CD4-positive, CD25-positive, alpha-beta regulatory T cell (primary cell): ENCODE data around the gene VSTM1. TPM values are rescaled to one million over a fixed set of nuclear protein-coding genes. Genes with fewer than 3 reads are reported as not detected.
A peak's percentile ranks its signal among the peaks of the same experiment; 100 is the strongest.

Experiments
- ATAC-seq, 2 donors: fragments of 150-1000 bp; cut with Tn5 transposase; one replicate each; pipeline ENCODE4 v1.10.0; 2021; ENCODE audit warnings: low read depth in 2 of 2, moderate number of reproducible peaks in 2 of 2, moderate library complexity in 1 of 2
- DNase-seq, 3 donors: peaks; one replicate each; pipeline versions ENCODE4 v3.0.0 to v3.0.0-alpha.2; 2012 to 2022; ENCODE audit warnings: mixed read lengths in 1 of 3
- H3K27ac ChIP-seq: one replicate; pipeline ENCODE4 v1.7.0; 2013; ENCODE audit warnings: mild to moderate bottlenecking, low read length; ENCODE audit not compliant: insufficient read depth, poor library complexity, severe bottlenecking
- H3K27me3 ChIP-seq: one replicate; pipeline ENCODE4 v1.7.0; 2013; ENCODE audit warnings: low read length; ENCODE audit not compliant: control insufficient read depth, insufficient read depth
- H3K36me3 ChIP-seq: one replicate; pipeline ENCODE4 v1.7.0; 2013; ENCODE audit warnings: mild to moderate bottlenecking, low read length, moderate library complexity; ENCODE audit not compliant: control insufficient read depth, insufficient read depth
- H3K4me1 ChIP-seq: 2 replicates; pipeline ENCODE4 v1.7.0; 2013; ENCODE audit warnings: mild to moderate bottlenecking, low read length; ENCODE audit not compliant: insufficient read depth, control insufficient read depth, poor library complexity, severe bottlenecking
- H3K4me3 ChIP-seq: one replicate; pipeline ENCODE4 v1.7.0; 2013; ENCODE audit warnings: low read depth, mild to moderate bottlenecking, low read length, moderate library complexity
- H3K9me3 ChIP-seq, 2 experiments: 1 replicate in 1 of 2; 2 replicates in 1 of 2; pipeline ENCODE4 v1.7.0; 2013; ENCODE audit warnings: low read length in 2 of 2, mild to moderate bottlenecking in 1 of 2, moderate library complexity in 1 of 2; ENCODE audit not compliant: control insufficient read depth in 2 of 2
- H3K27ac Mint-ChIP-seq, 3 donors: one replicate each; pipeline ENCODE4 v1.8.0; 2020 to 2022; ENCODE audit warnings: mild to moderate bottlenecking in 3 of 3, mixed read lengths in 3 of 3, moderate library complexity in 2 of 3
- H3K27me3 Mint-ChIP-seq: one replicate; pipeline ENCODE4 v1.8.0; 2022; ENCODE audit warnings: mild to moderate bottlenecking, mixed read lengths
- H3K36me3 Mint-ChIP-seq: one replicate; pipeline ENCODE4 v1.8.0; 2020; ENCODE audit warnings: mixed read lengths
- H3K4me1 Mint-ChIP-seq, 4 donors: one replicate each; pipeline ENCODE4 v1.8.0; 2020 to 2022; ENCODE audit warnings: mixed read lengths in 4 of 4, mild to moderate bottlenecking in 1 of 4
- H3K4me3 Mint-ChIP-seq, 4 donors: one replicate each; pipeline ENCODE4 v1.8.0; 2020 to 2022; ENCODE audit warnings: mild to moderate bottlenecking in 4 of 4, mixed read lengths in 4 of 4, moderate library complexity in 3 of 4
- H3K9me3 Mint-ChIP-seq, 7 donors: one replicate each; pipeline ENCODE4 v1.8.0; 2020 to 2022; ENCODE audit warnings: mixed read lengths in 7 of 7, mild to moderate bottlenecking in 3 of 7, moderate library complexity in 2 of 7
- polyA plus RNA-seq, 4 donors: library from polyadenylated mRNA; unstranded; fragments of 300-500 nt; fragmentation: Illumina TruSeq; gene quantifications; one replicate each; pipeline ENCODE4 v1.2.3, GENCODE V29; 2021
- total RNA-seq: library from RNA; stranded (reverse); gene quantifications from one replicate; pipeline ENCODE4 v1.2.3, GENCODE V29; 2022

Gene VSTM1
- total and polyA plus RNA-seq, 5 donors from 2014 or later, result not detected

DNA sequence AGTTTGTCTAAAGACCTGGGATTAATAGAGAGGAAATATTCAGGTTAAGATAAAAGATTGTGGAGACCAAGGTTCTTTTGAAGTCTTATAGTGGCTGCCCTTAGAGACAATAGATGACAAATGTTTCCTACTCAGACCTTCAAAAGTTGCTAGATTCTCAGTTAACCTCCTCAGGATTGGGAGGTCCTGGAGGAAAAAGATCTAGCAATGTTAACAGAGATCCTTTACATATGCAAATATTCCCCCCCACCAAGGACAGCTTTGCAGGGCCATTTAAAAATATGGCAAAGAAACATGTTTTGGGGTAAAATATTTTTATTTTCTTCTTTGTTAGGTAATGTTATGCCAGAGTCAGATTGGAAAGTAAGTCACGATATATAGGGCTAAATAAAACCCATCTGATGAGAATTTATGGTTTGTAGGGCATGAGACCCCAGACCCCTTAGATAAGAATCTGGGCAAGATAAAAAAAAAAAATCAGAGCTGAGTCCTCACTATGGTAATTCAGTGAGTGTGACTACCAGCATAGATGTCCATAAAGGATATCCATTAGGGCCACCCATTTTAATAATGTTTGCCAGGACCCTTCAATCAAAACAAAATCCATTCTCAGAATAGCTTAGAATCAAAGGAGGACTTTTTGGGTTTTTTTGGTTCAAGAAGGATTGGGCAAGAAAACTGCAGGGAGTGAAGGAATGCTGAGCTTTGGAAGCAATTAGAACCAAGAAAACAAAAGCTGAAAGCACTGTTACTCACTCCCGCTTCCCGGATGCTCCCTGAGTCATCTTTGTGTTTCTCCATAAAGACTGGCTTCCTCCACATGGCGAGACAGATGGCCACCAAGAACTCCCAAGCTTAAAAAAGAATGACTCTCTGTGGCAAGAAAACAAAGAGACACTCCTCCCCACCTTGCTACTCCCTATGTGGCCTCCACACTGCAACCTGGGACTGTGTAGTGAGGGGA is 28.2 kb downstream of the VSTM1 start:
- Mint-ChIP-seq H3K36me3 (no peaks in the 10 kb centered on the region), H3K27me3 (no peaks in the 10 kb centered on the region), H3K27ac (no peak overlapping the region), H3K9me3 (peaks cover 0 to 2% (median 0%) of the 10 kb centered on the region in 7 donors), H3K4me1 (no peaks in the 10 kb centered on the region), H3K4me3 (no peak overlapping the region)
- no peak for ATAC-seq
- H3K27me3 ChIP-seq, result no peaks in the 10 kb centered on the region
- no peaks in the 10 kb centered on the region for H3K4me1 ChIP-seq
- DNase-seq, result no peak
- no peak overlapping the region for H3K4me3 ChIP-seq
- H3K9me3 ChIP-seq, result no peaks in the 10 kb centered on the region
- H3K27ac ChIP-seq, result no peak overlapping the region
- H3K36me3 ChIP-seq, result no peaks in the 10 kb centered on the region

DNA sequence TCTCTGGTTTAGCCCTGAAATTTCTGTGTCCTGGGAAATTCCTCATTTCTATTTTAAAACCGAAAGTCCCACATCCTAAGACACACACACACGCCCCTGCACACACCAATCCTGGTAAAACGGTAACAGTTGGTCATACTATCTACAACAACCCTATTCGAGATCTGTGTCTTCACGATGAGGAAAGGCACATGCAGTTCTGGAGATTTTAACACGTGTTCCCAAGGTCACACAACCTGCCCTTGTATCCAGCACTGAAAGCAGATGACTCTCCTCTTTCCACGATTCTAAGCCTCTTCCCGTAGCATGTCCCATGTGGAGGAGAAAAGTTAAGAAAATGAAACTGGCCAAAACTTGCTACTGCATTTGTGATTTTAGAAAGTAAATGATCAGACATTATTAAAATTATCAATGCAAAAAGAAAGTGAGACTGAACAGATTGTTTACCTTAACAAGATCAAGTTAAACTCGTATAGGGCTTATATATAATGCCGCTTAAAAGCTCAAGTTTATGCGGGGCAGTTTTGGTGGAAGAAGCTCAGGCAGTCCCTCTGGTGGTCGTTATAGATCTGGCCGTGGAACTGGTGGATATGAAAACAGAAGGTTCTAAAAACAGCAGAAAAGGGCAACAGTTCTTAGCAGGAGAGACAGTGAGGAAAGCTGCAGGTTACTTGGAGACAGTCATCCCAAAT is 32.7 kb downstream of the VSTM1 start:
- Mint-ChIP-seq H3K36me3 (no peaks in the 10 kb centered on the region), H3K4me1 (peaks cover 0 to 4% (median under 1%) of the 10 kb centered on the region in 4 donors), H3K9me3 (peaks cover 0 to under 1% (median 0%) of the 10 kb centered on the region in 7 donors), H3K4me3 (no peak overlapping the region), H3K27me3 (peaks cover 6% of the 10 kb centered on the region), H3K27ac (no peak overlapping the region)
- Histone ChIP-seq H3K9me3 (no peaks in the 10 kb centered on the region), H3K36me3 (no peaks in the 10 kb centered on the region), H3K4me1 (no peaks in the 10 kb centered on the region), H3K27me3 (no peaks in the 10 kb centered on the region), H3K27ac (no peak overlapping the region), H3K4me3 (no peak overlapping the region)
- ATAC-seq (no peak), DNase-seq (no peak)

DNA sequence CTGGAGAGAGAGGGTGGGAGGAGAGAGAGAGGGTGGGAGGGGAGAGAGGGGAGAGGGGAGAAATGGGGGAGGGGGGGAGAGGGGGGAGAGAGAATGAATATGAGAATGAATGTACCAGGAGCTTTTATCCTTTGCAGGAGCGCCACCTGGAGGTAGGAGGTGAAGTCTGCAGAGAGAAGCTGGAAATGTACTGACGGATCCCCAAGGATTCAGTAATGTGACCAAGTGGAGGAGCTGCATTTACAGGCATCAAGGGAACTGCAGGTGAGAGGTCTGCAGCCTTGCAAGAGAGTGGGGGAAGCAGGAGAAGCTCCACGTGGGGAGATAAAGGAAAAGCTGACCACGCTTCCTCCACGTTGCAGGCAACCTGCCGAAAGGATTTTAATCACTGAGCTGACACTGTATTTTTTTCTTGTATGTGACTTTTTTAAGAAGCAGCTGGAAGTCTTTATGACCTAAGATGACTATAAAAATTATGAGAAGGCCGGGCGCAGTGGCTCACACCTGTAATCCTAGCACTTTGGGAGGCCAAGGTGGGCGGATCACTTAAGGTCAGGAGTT is 33.7 kb downstream of the VSTM1 start:
- ATAC-seq (no peak), DNase-seq (peak; percentile 27 to 54 (median 28))
- H3K27ac ChIP-seq, result no peak overlapping the region
- Mint-ChIP-seq H3K4me3 (no peak overlapping the region), H3K9me3 (peaks cover 0 to 2% (median 0%) of the 10 kb centered on the region in 7 donors), H3K36me3 (no peaks in the 10 kb centered on the region), H3K4me1 (peaks cover 0 to 4% (median under 1%) of the 10 kb centered on the region in 4 donors), H3K27me3 (peaks cover 6% of the 10 kb centered on the region), H3K27ac (no peak overlapping the region)
- H3K4me1 ChIP-seq, result no peaks in the 10 kb centered on the region
- H3K36me3 ChIP-seq, result no peaks in the 10 kb centered on the region
- H3K9me3 ChIP-seq, result no peaks in the 10 kb centered on the region
- H3K27me3 ChIP-seq, result no peaks in the 10 kb centered on the region
- no peak overlapping the region for H3K4me3 ChIP-seq

DNA sequence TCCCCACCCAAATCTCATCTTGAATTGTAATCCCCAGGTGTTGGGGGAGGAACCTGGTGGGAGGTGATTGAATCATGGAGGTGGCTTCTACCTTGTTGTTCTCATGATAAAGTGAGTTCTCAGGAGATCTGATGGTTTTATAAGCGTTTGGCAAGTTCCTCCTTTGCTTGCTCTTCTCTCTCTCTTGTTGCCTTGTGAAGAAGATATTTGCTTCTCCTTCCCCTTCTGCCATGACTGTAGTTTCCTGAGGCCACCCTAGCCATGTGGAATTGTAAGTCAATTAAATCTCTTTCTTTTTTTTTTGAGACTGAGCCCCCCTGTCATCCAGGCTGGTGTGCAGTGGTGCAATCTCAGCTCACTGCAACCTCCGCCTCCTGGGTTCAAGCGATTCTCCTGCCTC is 34.4 kb downstream of the VSTM1 start:
- Mint-ChIP-seq H3K36me3 (no peaks in the 10 kb centered on the region), H3K27me3 (peaks cover 6% of the 10 kb centered on the region), H3K27ac (no peak overlapping the region), H3K4me3 (no peak overlapping the region), H3K9me3 (peaks cover 0 to 2% (median 0%) of the 10 kb centered on the region in 7 donors), H3K4me1 (peaks cover 0 to 4% (median under 1%) of the 10 kb centered on the region in 4 donors)
- Histone ChIP-seq H3K27me3 (no peaks in the 10 kb centered on the region), H3K27ac (no peak overlapping the region), H3K36me3 (no peaks in the 10 kb centered on the region), H3K4me1 (no peaks in the 10 kb centered on the region), H3K9me3 (no peaks in the 10 kb centered on the region), H3K4me3 (no peak overlapping the region)
- DNase-seq, result no peak
- ATAC-seq, result no peak

DNA sequence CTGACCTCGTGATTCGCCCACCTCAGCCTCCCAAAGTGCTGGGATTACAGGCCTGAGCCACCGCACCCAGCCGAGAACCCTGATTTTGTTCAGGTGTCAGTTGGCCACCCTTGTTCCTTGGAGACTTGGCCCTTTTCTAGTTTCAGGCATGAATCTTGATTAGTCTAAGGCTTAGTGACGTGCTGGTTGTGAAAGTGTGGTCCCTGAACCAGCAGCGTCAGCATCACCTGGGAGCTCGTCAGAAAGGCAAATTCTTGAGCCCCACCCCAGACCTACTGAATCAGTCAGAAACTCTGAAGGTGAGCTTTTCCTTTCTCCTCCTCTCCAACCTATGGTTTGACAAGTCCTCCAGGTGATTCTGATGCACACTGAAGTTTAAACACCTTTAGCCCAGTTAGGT is 37.0 kb downstream of the VSTM1 start:
- H3K9me3 Mint-ChIP-seq, result peaks cover 0 to 2% (median 0%) of the 10 kb centered on the region in 7 donors
- no peaks in the 10 kb centered on the region for H3K36me3 ChIP-seq
- H3K36me3 Mint-ChIP-seq, result no peaks in the 10 kb centered on the region
- DNase-seq, result no peak
- no peak overlapping the region for H3K4me3 ChIP-seq
- H3K9me3 ChIP-seq, result no peaks in the 10 kb centered on the region
- H3K4me1 ChIP-seq, result no peaks in the 10 kb centered on the region
- no peak for ATAC-seq
- no peaks in the 10 kb centered on the region for H3K27me3 ChIP-seq
- H3K4me1 Mint-ChIP-seq, result peaks cover 0 to 4% (median 3%) of the 10 kb centered on the region in 4 donors
- no peak overlapping the region for H3K27ac Mint-ChIP-seq
- H3K27ac ChIP-seq, result no peak overlapping the region
- H3K27me3 Mint-ChIP-seq, result peaks cover 23% of the 10 kb centered on the region
- H3K4me3 Mint-ChIP-seq, result no peak overlapping the region

DNA sequence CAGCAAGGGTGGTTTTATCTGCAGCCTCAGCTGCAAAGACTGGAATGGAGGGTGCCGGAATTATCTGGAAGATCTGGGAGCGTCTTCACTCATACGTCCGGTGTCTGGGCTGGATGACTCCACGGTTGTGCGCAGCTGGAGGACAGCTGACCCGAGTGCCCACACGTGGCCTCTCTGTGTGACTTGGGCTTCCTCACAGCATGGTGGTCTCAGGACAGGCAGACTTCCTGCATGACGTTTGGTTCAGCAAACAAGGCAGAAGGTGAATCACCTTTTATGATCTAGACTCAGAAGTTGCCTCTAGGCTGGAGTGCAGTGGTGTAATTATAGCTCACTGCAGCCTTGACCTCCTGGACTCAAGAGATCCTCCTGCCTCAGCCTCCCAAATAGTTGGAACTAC is 39.0 kb downstream of the VSTM1 start:
- H3K9me3 ChIP-seq, result no peaks in the 10 kb centered on the region
- H3K27me3 ChIP-seq, result no peaks in the 10 kb centered on the region
- DNase-seq (no peak), ATAC-seq (no peak)
- H3K9me3 Mint-ChIP-seq, result peaks cover 0 to 2% (median 0%) of the 10 kb centered on the region in 7 donors
- H3K4me3 Mint-ChIP-seq, result no peak overlapping the region
- H3K27ac Mint-ChIP-seq, result no peak overlapping the region
- peaks cover 0 to 4% (median 0%) of the 10 kb centered on the region in 4 donors for H3K4me1 Mint-ChIP-seq
- peaks cover 19% of the 10 kb centered on the region for H3K27me3 Mint-ChIP-seq
- no peaks in the 10 kb centered on the region for H3K4me1 ChIP-seq
- no peak overlapping the region for H3K27ac ChIP-seq
- no peaks in the 10 kb centered on the region for H3K36me3 ChIP-seq
- H3K36me3 Mint-ChIP-seq, result no peaks in the 10 kb centered on the region
- no peak overlapping the region for H3K4me3 ChIP-seq

DNA sequence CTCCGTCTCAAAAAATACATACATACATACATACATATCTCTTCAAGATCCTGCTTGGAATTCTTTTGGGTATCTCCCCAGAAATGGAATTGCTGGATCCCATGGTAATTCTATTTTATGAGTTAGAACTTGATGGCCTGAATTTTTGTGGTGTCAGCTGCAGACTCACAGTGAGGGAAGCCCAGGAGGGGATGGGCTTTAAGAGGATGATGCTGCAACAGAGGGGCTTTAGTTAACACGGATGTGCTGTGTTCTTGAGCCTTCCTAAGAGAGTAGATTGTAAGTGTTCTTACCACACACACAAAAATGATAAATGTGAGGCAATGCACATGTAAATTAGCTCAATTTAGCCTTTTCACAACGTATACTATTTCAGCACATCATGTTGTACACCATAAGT is 40.5 kb downstream of the VSTM1 start:
- no peaks in the 10 kb centered on the region for H3K36me3 ChIP-seq
- no peaks in the 10 kb centered on the region for H3K9me3 ChIP-seq
- H3K4me3 Mint-ChIP-seq, result no peak overlapping the region
- ATAC-seq, result no peak
- H3K27me3 Mint-ChIP-seq, result peaks cover 19% of the 10 kb centered on the region
- H3K4me3 ChIP-seq, result no peak overlapping the region
- H3K36me3 Mint-ChIP-seq, result no peaks in the 10 kb centered on the region
- H3K27me3 ChIP-seq, result no peaks in the 10 kb centered on the region
- no peak overlapping the region for H3K27ac Mint-ChIP-seq
- peaks cover 0 to 4% (median 0%) of the 10 kb centered on the region in 4 donors for H3K4me1 Mint-ChIP-seq
- peaks cover 0 to 2% (median 0%) of the 10 kb centered on the region in 7 donors for H3K9me3 Mint-ChIP-seq
- no peaks in the 10 kb centered on the region for H3K4me1 ChIP-seq
- no peak for DNase-seq
- no peak overlapping the region for H3K27ac ChIP-seq
